SH-SY5Y (cell line): ENCODE results near the gene KIAA1755.

Source experiments
- GATA2 ChIP-seq: IDR thresholded peaks from 2 replicates; pipeline ENCODE4 v1.6.1; 2011; ENCODE audit warnings: mild to moderate bottlenecking, low read depth, low read length
- GATA3 ChIP-seq: IDR thresholded peaks from 2 replicates; pipeline ENCODE4 v1.6.1; 2011; ENCODE audit warnings: low read depth, mild to moderate bottlenecking, low read length, moderate library complexity

- no peak for TF ChIP-seq GATA3
- peak; percentile 78 for TF ChIP-seq GATA2
Observed at GRCh38 chr20:38217791-38218565, 42.6 kb downstream of the KIAA1755 start.
